NT2/D1 (cell line): ENCODE measurements around the gene DCAF8L2.

Experiments
- SUZ12 ChIP-seq: IDR thresholded peaks from 2 replicates; pipeline ENCODE4 v1.6.1; 2011; ENCODE audit not compliant: insufficient read length, insufficient read depth; ENCODE audit errors: extremely low read depth
- YY1 ChIP-seq: IDR thresholded peaks from 2 replicates; pipeline ENCODE4 v1.6.1; 2011; ENCODE audit not compliant: insufficient read length, insufficient read depth
- ZNF274 ChIP-seq: IDR thresholded peaks from 2 replicates; pipeline ENCODE4 v1.6.1; 2011; ENCODE audit warnings: mild to moderate bottlenecking, low read depth, low read length

- TF ChIP-seq YY1 (no peak), ZNF274 (no peak), SUZ12 (no peak)
Observed at GRCh38 chrX:27656581-27656980, 66.4 kb downstream of the DCAF8L2 start.
